Endothelial cell of umbilical vein (primary cell): ENCODE data around the gene RPS14. TPM values are rescaled to one million over a fixed set of nuclear protein-coding genes. Genes with fewer than 3 reads are reported as not detected.
A peak's percentile ranks its signal among the peaks of the same experiment; 100 is the strongest.

Experiments used
- BruUV-seq: library from RNA; stranded (reverse); fragments of 400-500 nt; replicated peaks from 2 replicates; lab custom pipeline; 2021; lab: Mats Ljungman, UMichigan
- CTCF ChIA-PET: fragments of 300-600, 350-600 bp; sonication (Branson Sonifier 250); formaldehyde crosslinking; loops from one replicate; lab custom pipeline; 2021; ENCODE audit warnings: antibody characterized with exemption, inconsistent platforms; lab: Charles Lee
- POLR2A ChIA-PET: fragments of 300-600, 350-600 bp; sonication (Branson Sonifier 250); formaldehyde crosslinking; loops from one replicate; lab custom pipeline; 2021; ENCODE audit warnings: antibody characterized with exemption, inconsistent platforms; lab: Charles Lee
- DNase-seq: peaks from one replicate; pipeline ENCODE4 v3.0.0-alpha.2; 2011; ENCODE audit warnings: low read depth, low spot score
- FAIRE-seq: peaks from 2 replicates; lab custom pipeline; 2011; peaks lifted over from hg19 to GRCh38; lab: Jason Lieb, UNC
- H2AFZ ChIP-seq: 2 replicates; pipeline ENCODE4 v1.6.0; 2012; ENCODE audit warnings: low read depth, low read length, control low read depth, inconsistent platforms
- H3K27ac ChIP-seq: 2 replicates; pipeline ENCODE4 v1.5.1; 2011; ENCODE audit warnings: low read depth, mild to moderate bottlenecking, control low read depth, low read length, moderate library complexity; ENCODE audit not compliant: insufficient read depth
- H3K27me3 ChIP-seq, 2 experiments: 2 replicates each; pipeline versions ENCODE4 v1.6.0 to v1.6.1; 2011; ENCODE audit warnings: low read length in 2 of 2, mixed read lengths in 1 of 2; ENCODE audit not compliant: control insufficient read depth in 2 of 2, insufficient read depth in 2 of 2
- H3K36me3 ChIP-seq, 2 experiments: 2 replicates in 1 of 2; 3 replicates in 1 of 2; pipeline ENCODE4 v1.5.1; 2011; ENCODE audit warnings: low read length in 2 of 2, mild to moderate bottlenecking in 1 of 2, moderate library complexity in 1 of 2; ENCODE audit not compliant: control insufficient read depth in 2 of 2, insufficient read depth in 2 of 2; ENCODE audit errors: extremely low read depth in 1 of 2
- H3K4me1 ChIP-seq: 3 replicates; pipeline ENCODE4 v1.5.1; 2011; ENCODE audit warnings: mild to moderate bottlenecking, low read length; ENCODE audit not compliant: control insufficient read depth, insufficient read depth; ENCODE audit errors: extremely low read depth
- H3K4me2 ChIP-seq: 2 replicates; pipeline ENCODE4 v1.6.1; 2011; ENCODE audit warnings: low read length, control low read depth, mixed read lengths; ENCODE audit not compliant: insufficient read depth
- H3K4me3 ChIP-seq, 3 experiments: fragments of 200-600 bp in 1 of 3; sonication (generic), shearing (Covaris generic) in 1 of 3; replicated peaks in 1 of 3; 2 replicates each; pipeline ENCODE4 v1.5.1; 2011 to 2016; ENCODE audit warnings: control low read depth in 3 of 3, low read length in 3 of 3, mild to moderate bottlenecking in 2 of 3, inconsistent platforms in 1 of 3, low read depth in 1 of 3, moderate library complexity in 1 of 3; ENCODE audit not compliant: insufficient read depth in 1 of 3
- H3K79me2 ChIP-seq: 2 replicates; pipeline ENCODE4 v1.6.0; 2012; ENCODE audit warnings: low read length, inconsistent platforms; ENCODE audit not compliant: control insufficient read depth, insufficient read depth
- H3K9ac ChIP-seq: replicated peaks from 2 replicates; pipeline ENCODE3; 2011; ENCODE audit warnings: low read length, control low read depth; ENCODE audit not compliant: insufficient read depth; ENCODE audit errors: extremely low read depth
- H3K9me1 ChIP-seq: replicated peaks from 3 replicates; pipeline ENCODE4 v1.6.0; 2011; ENCODE audit warnings: mild to moderate bottlenecking, low read length; ENCODE audit not compliant: control insufficient read depth, insufficient read depth; ENCODE audit errors: extremely low read depth
- H3K9me3 ChIP-seq: replicated peaks from 2 replicates; pipeline ENCODE4 v1.5.1; 2012; ENCODE audit warnings: low read length, inconsistent platforms; ENCODE audit not compliant: control insufficient read depth, insufficient read depth
- H4K20me1 ChIP-seq: replicated peaks from 2 replicates; pipeline ENCODE3; 2011; ENCODE audit warnings: mild to moderate bottlenecking, low read length; ENCODE audit not compliant: control insufficient read depth, insufficient read depth; ENCODE audit errors: extremely low read depth
- CTCF ChIP-seq, 2 donors: IDR thresholded peaks; 1 replicate in 1 of 2; 2 replicates in 1 of 2; pipeline ENCODE4 v1.5.1; 2011; ENCODE audit warnings: low read length in 2 of 2, mild to moderate bottlenecking in 2 of 2, moderate library complexity in 2 of 2, control low read depth in 1 of 2, inconsistent platforms in 1 of 2, low read depth in 1 of 2; ENCODE audit not compliant: insufficient read depth in 1 of 2; ENCODE audit errors: extremely low read depth in 1 of 2
- EZH2 ChIP-seq: IDR thresholded peaks from 2 replicates; pipeline ENCODE4 v1.6.1; 2012; ENCODE audit warnings: borderline replicate concordance, low read depth, mild to moderate bottlenecking, moderate library complexity, low read length, inconsistent platforms; ENCODE audit not compliant: severe bottlenecking
- FOS ChIP-seq: IDR thresholded peaks from 2 replicates; pipeline ENCODE4 v1.6.1; 2011; ENCODE audit warnings: mild to moderate bottlenecking, low read length, moderate library complexity, borderline replicate concordance; ENCODE audit not compliant: insufficient read depth
- GATA2 ChIP-seq: IDR thresholded peaks from 2 replicates; pipeline ENCODE4 v1.7.0; 2011; ENCODE audit warnings: low read depth, mild to moderate bottlenecking, moderate library complexity, mixed read lengths, low read length; ENCODE audit not compliant: insufficient read length, insufficient read depth
- JUN ChIP-seq: IDR thresholded peaks from 2 replicates; pipeline ENCODE4 v1.6.1; 2011; ENCODE audit warnings: borderline replicate concordance, low read depth; ENCODE audit not compliant: insufficient read length, insufficient read depth
- MYC ChIP-seq: IDR thresholded peaks from one replicate; pipeline ENCODE4 v1.6.1; 2011; ENCODE audit warnings: mild to moderate bottlenecking, low read depth, low read length
- POLR2A ChIP-seq: IDR thresholded peaks from 2 replicates; pipeline ENCODE4 v1.6.1; 2012; ENCODE audit warnings: low read depth, mild to moderate bottlenecking, control low read depth, low read length
- POLR2AphosphoS5 ChIP-seq: IDR thresholded peaks from 2 replicates; pipeline ENCODE4 v1.6.1; 2012; ENCODE audit warnings: low read depth, mild to moderate bottlenecking, control low read depth, low read length, moderate library complexity; ENCODE audit not compliant: insufficient read depth
- dilution Hi-C: fragments of 300-500 bp; cut with MboI; formaldehyde crosslinking; loops from one replicate; pipeline ENCODE4 v1.15.0; 2019; ENCODE audit warnings: low sequenced_read_pairs; ENCODE audit not compliant: extremely low pct_ligation_motif_present
- intact Hi-C: fragments of 100-400 bp; cut with micrococcal nuclease; formaldehyde crosslinking; loops from one replicate; pipeline ENCODE4 v1.10.0; 2022
- polyA plus RNA-seq, 4 experiments: library from polyadenylated mRNA; depleted of rRNA in 3 of 4; stranded (reverse) in 3 of 4; unstranded in 1 of 4; fragments of >200 nt; gene quantifications; 2 replicates each; pipeline versions ENCODE4 v1.2.1 to v1.2.3, GENCODE V29; 2011 to 2012; ENCODE audit warnings: missing spikeins in 1 of 4
- total RNA-seq: library from RNA; stranded (reverse); gene quantifications from 2 replicates; pipeline ENCODE4 v1.2.3, GENCODE V29; 2021
- TF ChIP-seq, protein P1 (sequence below): IDR thresholded peaks from 2 replicates; pipeline ENCODE4 v1.6.1; 2011; ENCODE audit not compliant: insufficient read depth, insufficient read length

RPS14 gene
- total and polyA plus RNA-seq, 2 donors (not counting 3 experiments of a cell fraction or from before 2014, with no cell fraction given) = 1,852 to 5,521 TPM

DNA sequence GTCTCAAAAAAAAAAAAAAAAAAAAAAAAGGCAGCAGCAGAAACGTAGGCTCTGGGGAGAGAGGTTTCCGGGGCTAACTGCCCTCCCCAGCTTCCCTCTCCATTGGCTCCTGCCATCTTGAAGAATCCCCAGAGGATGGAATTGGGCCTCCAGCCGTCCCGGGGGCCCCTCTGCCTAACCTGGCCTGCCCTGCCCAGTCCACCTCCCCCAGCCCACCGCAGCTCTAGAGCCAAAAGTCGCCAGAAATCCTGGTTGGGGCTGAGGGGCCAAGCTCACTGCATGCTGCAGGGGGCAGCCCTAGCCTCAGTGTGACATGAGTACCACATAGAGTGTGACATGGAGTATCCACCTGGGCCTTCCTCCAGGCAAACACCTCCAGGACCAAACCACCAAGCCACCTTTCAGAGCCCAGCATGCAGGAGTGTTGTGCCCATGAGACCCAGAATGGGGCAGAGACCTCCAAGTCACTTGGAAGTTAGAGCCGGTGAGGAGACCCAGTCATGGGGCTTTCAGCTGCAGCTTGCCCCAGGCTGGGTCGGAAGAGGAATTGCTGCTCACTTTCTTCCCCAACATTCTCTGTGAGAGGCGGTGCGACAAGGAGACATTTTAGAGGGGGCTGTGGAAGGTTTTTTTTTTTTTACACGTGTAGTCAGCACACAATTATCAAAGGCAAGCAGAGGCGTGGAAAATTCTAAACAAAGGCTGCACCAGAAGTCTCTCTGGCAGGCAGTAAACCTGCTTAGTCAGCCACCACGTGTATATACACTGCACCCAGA, 54.4 kb downstream of the RPS14 start:
- Histone ChIP-seq H3K9me1 (no peaks in the 10 kb centered on the region), H3K27me3 (no peaks in the 10 kb centered on the region), H3K4me1 (no peaks in the 10 kb centered on the region), H3K4me2 (no peak overlapping the region), H4K20me1 (no peaks in the 10 kb centered on the region), H2AFZ (no peak overlapping the region), H3K27ac (no peak overlapping the region), H3K79me2 (no peaks in the 10 kb centered on the region), H3K9me3 (no peaks in the 10 kb centered on the region), H3K36me3 (peaks cover 8 to 48% of the 10 kb centered on the region in 2 experiments), H3K9ac (no peak overlapping the region), H3K4me3 (no peak overlapping the region)
- FAIRE-seq (no peak), DNase-seq (no peak)
- dilution Hi-C loops (no loop called here), intact Hi-C loops (no loop called here)
- no peak for TF ChIP-seq GATA2
- no peak for TF ChIP-seq CTCF (IDR thresholded peaks at IDR 0.05; ENCODE audit: extremely low read depth in 1 of 2, insufficient read depth in 1 of 2, low read depth in 1 of 2, low read length in 2 of 2)
- no peak for TF ChIP-seq JUN
- no TSS peak for BruUV-seq
- CTCF ChIA-PET = interaction anchor here (0.7 to 6.1 kb wide), 2 partner anchors 13 to 40 kb away, joined by 3 to 70 read pairs; no protein-coding TSS in a partner anchor
- POLR2A ChIA-PET = interaction anchor here (0.7 kb wide), 1 partner anchor 154 kb away, joined by 5 read pairs; no protein-coding TSS in a partner anchor

GRCh38 chr5:150394131-150394530, 55.4 kb downstream of the RPS14 start:
- FAIRE-seq = no peak
- Histone ChIP-seq H3K27me3 (no peaks in the 10 kb centered on the region), H3K79me2 (no peaks in the 10 kb centered on the region), H3K9ac (no peak overlapping the region), H3K4me1 (no peaks in the 10 kb centered on the region), H3K9me1 (no peaks in the 10 kb centered on the region), H3K36me3 (peaks cover 8 to 48% of the 10 kb centered on the region in 2 experiments), H3K9me3 (no peaks in the 10 kb centered on the region), H3K4me2 (no peak overlapping the region), H3K27ac (no peak overlapping the region), H4K20me1 (no peaks in the 10 kb centered on the region), H3K4me3 (no peak overlapping the region), H2AFZ (no peak overlapping the region)
- intact Hi-C loops = no loop called here
- ChIA-PET CTCF (interaction anchor here (0.7 to 6.1 kb wide), 2 partner anchors 12 to 41 kb away, joined by 3 to 70 read pairs; no protein-coding TSS in a partner anchor), POLR2A (no interaction called here)
- BruUV-seq = no TSS peak
- TF ChIP-seq MYC (no peak), POLR2A (no peak), JUN (no peak), POLR2AphosphoS5 (no peak), GATA2 (no peak), EZH2 (no peak), CTCF (IDR thresholded peaks at IDR 0.05; ENCODE audit: extremely low read depth in 1 of 2, insufficient read depth in 1 of 2, low read depth in 1 of 2, low read length in 2 of 2) (no peak), FOS (no peak)
- TF ChIP-seq, protein P1, sequence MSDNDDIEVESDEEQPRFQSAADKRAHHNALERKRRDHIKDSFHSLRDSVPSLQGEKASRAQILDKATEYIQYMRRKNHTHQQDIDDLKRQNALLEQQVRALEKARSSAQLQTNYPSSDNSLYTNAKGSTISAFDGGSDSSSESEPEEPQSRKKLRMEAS = no peak
- dilution Hi-C loops = no loop called here
- DNase-seq = peak; percentile 11
